Colon (tissue), 2 donors: ENCODE data around the gene RMND5A.

ENCODE experiments used
- FAIRE-seq: peaks from 2 replicates; lab custom pipeline; 2012; peaks lifted over from hg19 to GRCh38; lab: Jason Lieb, UNC
- donor health status: control.
- donor health status: control.

The RMND5A gene

GRCh38 chr2:86765310-86765695 lies 45.2 kb downstream of the RMND5A start:
- no peak for FAIRE-seq

GRCh38 chr2:86768189-86768949 lies 48.3 kb downstream of the RMND5A start:
- no peak for FAIRE-seq

- FAIRE-seq = no peak
These were observed 49.7 kb downstream of the RMND5A start for GRCh38 chr2:86769838-86770237.

- FAIRE-seq = no peak
These were observed 50.8 kb downstream of the RMND5A start for GRCh38 chr2:86770816-86771301.

GRCh38 chr2:86772611-86773010 lies 52.5 kb downstream of the RMND5A start:
- no peak for FAIRE-seq

GRCh38 chr2:86774862-86775261 lies 54.8 kb downstream of the RMND5A start:
- FAIRE-seq = no peak

- no peak for FAIRE-seq
These were observed 55.2 kb downstream of the RMND5A start for GRCh38 chr2:86775338-86775737.

GRCh38 chr2:86776532-86776931 lies 56.4 kb downstream of the RMND5A start:
- FAIRE-seq = no peak

GRCh38 chr2:86778957-86779356 lies 58.9 kb downstream of the RMND5A start:
- no peak for FAIRE-seq

GRCh38 chr2:86779971-86780370 lies 59.9 kb downstream of the RMND5A start:
- FAIRE-seq = no peak

GRCh38 chr2:86781363-86781762 lies 61.3 kb downstream of the RMND5A start:
- FAIRE-seq = no peak

GRCh38 chr2:86782748-86783147 lies 62.7 kb downstream of the RMND5A start:
- FAIRE-seq = no peak

- FAIRE-seq = no peak
These were observed 63.7 kb downstream of the RMND5A start for GRCh38 chr2:86783615-86784339.

- FAIRE-seq = no peak
These were observed 65.4 kb downstream of the RMND5A start for GRCh38 chr2:86785456-86785855.

- FAIRE-seq = no peak
These were observed 66.0 kb downstream of the RMND5A start for GRCh38 chr2:86786001-86786536.

GRCh38 chr2:86787736-86788135 lies 67.6 kb downstream of the RMND5A start:
- no peak for FAIRE-seq

- FAIRE-seq = no peak
These were observed 68.1 kb downstream of the RMND5A start for GRCh38 chr2:86788165-86788564.

GRCh38 chr2:86788881-86789686 lies 69.0 kb downstream of the RMND5A start:
- FAIRE-seq = no peak

GRCh38 chr2:86789687-86790133 lies 69.6 kb downstream of the RMND5A start:
- FAIRE-seq = no peak

GRCh38 chr2:86790134-86790675 lies 70.1 kb downstream of the RMND5A start:
- no peak for FAIRE-seq

GRCh38 chr2:86790676-86791572 lies 70.8 kb downstream of the RMND5A start, which contains the start of gene CD8A:
CD8A (minus strand) TSS chr2:86790913; CDS start chr2:86790825, 88 bp downstream.
- FAIRE-seq = no peak
